ENCODE data around the gene MCC. TPM values are rescaled to one million over a fixed set of nuclear protein-coding genes. Genes with fewer than 3 reads are reported as not detected.

MCC gene
- total and polyA plus RNA-seq, 12 donors: 4.2 to 34.1 (median 25.2) TPM

- TF ChIP-seq, protein P1, sequence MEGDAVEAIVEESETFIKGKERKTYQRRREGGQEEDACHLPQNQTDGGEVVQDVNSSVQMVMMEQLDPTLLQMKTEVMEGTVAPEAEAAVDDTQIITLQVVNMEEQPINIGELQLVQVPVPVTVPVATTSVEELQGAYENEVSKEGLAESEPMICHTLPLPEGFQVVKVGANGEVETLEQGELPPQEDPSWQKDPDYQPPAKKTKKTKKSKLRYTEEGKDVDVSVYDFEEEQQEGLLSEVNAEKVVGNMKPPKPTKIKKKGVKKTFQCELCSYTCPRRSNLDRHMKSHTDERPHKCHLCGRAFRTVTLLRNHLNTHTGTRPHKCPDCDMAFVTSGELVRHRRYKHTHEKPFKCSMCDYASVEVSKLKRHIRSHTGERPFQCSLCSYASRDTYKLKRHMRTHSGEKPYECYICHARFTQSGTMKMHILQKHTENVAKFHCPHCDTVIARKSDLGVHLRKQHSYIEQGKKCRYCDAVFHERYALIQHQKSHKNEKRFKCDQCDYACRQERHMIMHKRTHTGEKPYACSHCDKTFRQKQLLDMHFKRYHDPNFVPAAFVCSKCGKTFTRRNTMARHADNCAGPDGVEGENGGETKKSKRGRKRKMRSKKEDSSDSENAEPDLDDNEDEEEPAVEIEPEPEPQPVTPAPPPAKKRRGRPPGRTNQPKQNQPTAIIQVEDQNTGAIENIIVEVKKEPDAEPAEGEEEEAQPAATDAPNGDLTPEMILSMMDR (IDR thresholded peaks at IDR 0.05): no peak
- peak in 4 of 8 donors; percentile 25 to 42 (median 29) for ATAC-seq
- Histone ChIP-seq H3K27ac (peak overlapping the region in 7 of 10 donors; percentile 32 to 80 (median 67)), H3K36me3 (no peaks in the 10 kb centered on the region), H3K27me3 (no peaks in the 10 kb centered on the region), H3K4me3 (no peak overlapping the region), H3K4me1 (peaks cover 11 to 92% (median 63%) of the 10 kb centered on the region in 9 donors), H3K9me3 (no peaks in the 10 kb centered on the region)
- 60 to 75% methylated on average over 2 of the region's 2 CpGs for WGBS, 2 donors
- intact Hi-C loops (cut with DNase I): no loop called here
- no peak for DNase-seq
These were observed 212.3 kb downstream of the MCC start for GRCh38 chr5:113276001-113276400.

DNA sequence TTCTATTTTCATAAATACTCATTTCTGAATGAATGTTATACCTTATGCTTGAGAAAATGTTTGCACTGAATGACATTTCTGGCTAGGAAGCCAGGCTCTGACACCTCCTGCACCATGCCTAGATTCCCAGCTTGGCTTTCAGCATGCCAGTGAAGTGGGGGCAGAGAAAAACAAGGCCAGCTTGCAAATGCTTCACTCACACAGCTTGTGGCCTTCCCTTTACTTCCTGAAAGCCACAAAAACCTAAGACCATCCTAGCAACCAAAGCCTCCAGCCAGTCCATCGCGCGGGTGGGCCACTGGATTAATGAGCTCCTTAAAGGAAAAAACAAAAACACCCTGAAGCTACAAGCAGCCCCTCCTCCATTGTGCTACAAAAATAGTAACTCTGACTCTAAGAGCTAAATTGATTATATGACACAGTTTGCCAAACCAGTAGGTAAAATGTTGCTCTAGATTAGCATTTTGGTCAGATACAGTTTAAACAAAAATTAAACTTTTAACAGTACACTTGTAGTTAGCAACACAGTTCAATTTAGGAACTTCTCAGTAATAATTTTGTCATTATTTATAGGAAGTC is 213.3 kb downstream of the MCC start:
- no peaks in the 10 kb centered on the region for H3K9me3 ChIP-seq
- ATAC-seq (peak; percentile 53 to 89 (median 72)), DNase-seq (peak in 1 of 2 donors; percentile 30)
- TF ChIP-seq, protein P1 (IDR thresholded peaks at IDR 0.05): no peak
- intact Hi-C loops (cut with DNase I): no loop called here
- H3K27ac ChIP-seq: peak overlapping the region; percentile 29 to 80 (median 64)
- no peak overlapping the region for H3K4me3 ChIP-seq
- no peaks in the 10 kb centered on the region for H3K27me3 ChIP-seq
- H3K4me1 ChIP-seq: peaks cover 11 to 89% (median 61%) of the 10 kb centered on the region in 9 donors
- WGBS, 2 donors: 22 to 43% methylated on average over 3 of the region's 3 CpGs
- H3K36me3 ChIP-seq: no peaks in the 10 kb centered on the region

- intact Hi-C loops (cut with DNase I): no loop called here
- Histone ChIP-seq H3K9me3 (no peaks in the 10 kb centered on the region), H3K27me3 (no peaks in the 10 kb centered on the region), H3K4me3 (no peak overlapping the region), H3K27ac (peak overlapping the region in 4 of 10 donors; percentile 67 to 80 (median 76)), H3K4me1 (peaks cover 18 to 89% (median 60%) of the 10 kb centered on the region in 9 donors), H3K36me3 (no peaks in the 10 kb centered on the region)
- no peak for DNase-seq
- ATAC-seq: no peak
- 78% methylated on average over 3 of the region's 3 CpGs for WGBS, 2 donors
- TF ChIP-seq, protein P1 (IDR thresholded peaks at IDR 0.05): no peak
These were observed 214.3 kb downstream of the MCC start for GRCh38 chr5:113273948-113274347.

DNA sequence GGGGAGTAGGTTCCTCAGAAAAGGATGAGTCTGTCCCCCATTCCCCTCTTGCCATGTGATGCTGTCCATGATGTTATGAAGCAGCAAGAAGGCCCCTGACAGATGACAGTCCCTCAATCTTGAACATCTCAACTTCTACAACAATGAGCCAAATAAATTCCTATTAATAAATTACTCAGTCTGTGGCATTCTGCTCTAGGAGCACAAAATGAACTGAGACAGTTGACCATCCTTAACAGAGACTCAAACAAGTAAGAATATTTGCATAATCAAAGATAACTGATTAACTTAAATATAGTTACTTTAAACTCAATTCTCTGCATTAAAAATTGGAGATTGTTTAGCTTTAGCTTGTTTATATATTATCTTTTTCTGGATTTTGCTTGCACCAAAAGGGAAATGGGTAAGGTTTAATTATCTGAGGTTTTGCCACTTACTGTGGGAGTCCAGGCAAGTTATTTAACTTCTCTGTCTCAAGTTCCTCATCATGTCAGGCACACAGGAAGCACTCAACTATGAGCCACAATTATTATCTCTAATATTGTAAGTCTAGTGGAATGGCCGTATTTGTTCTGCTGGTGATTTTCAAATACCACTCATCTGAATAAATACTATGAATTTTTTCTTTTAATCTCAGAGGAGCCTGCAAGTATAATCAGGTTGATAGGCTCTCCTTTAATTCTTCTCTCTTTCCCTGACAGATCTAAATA is 216.4 kb downstream of the MCC start:
- Histone ChIP-seq H3K4me3 (no peak overlapping the region), H3K27ac (no peak overlapping the region), H3K27me3 (no peaks in the 10 kb centered on the region), H3K4me1 (peaks cover 18 to 94% (median 66%) of the 10 kb centered on the region in 9 donors), H3K36me3 (no peaks in the 10 kb centered on the region), H3K9me3 (no peaks in the 10 kb centered on the region)
- WGBS, 2 donors: 46 to 49% methylated on average over 1 of the region's 1 CpG
- intact Hi-C loops (cut with DNase I): no loop called here
- TF ChIP-seq, protein P1 (IDR thresholded peaks at IDR 0.05): no peak
- no peak for DNase-seq
- ATAC-seq: no peak

All from heart right ventricle (tissue), 16 donors.